HCT116 (cell line): ENCODE results near the gene UNK. TPM values are rescaled to one million over a fixed set of nuclear protein-coding genes. Genes with fewer than 3 reads are reported as not detected.

Source experiments
- ATAC-seq: fragments of 200-7000 bp; cut with Tn5 transposase; 2 replicates; pipeline ENCODE4 v1.9.1; 2020; ENCODE audit warnings: mild to moderate bottlenecking, moderate library complexity
- BruUV-seq: library from RNA; stranded (reverse); fragments of 400-500 nt; replicated peaks from 2 replicates; lab custom pipeline; 2021; lab: Mats Ljungman, UMichigan
- CTCF ChIA-PET: fragments of 300-600 bp; sonication (Branson Sonifier 250); formaldehyde crosslinking; loops from one replicate; lab custom pipeline; 2021; ENCODE audit warnings: antibody characterized with exemption; lab: Charles Lee
- POLR2A ChIA-PET: fragments of 300-600, 350-600 bp; sonication (Branson Sonifier 250); formaldehyde crosslinking; loops from one replicate; lab custom pipeline; 2021; ENCODE audit warnings: antibody characterized with exemption; lab: Charles Lee
- RAD21 ChIA-PET, 2 experiments: fragments of 300-600 bp; sonication (Branson Sonifier 250); formaldehyde crosslinking; loops; one replicate each; lab custom pipeline; 2023; ENCODE audit warnings: low total read pairs in 2 of 2; ENCODE audit not compliant: uncharacterized antibody in 2 of 2, unreplicated experiment in 2 of 2, low non-redundant PET in 1 of 2; lab: Charles Lee
- DNase-seq: peaks from one replicate; pipeline ENCODE4 v3.0.0-alpha.2; 2010; ENCODE audit warnings: low read depth, low spot score
- H2AFZ ChIP-seq: fragments of 200-600 bp; shearing (Covaris generic), sonication (generic); 2 replicates; pipeline ENCODE4 v1.6.1; 2017; ENCODE audit warnings: low read depth, mixed run types, mixed read lengths, antibody characterized with exemption, low read length; ENCODE audit not compliant: poor library complexity, severe bottlenecking
- H3K27ac ChIP-seq: 2 replicates; pipeline ENCODE4 v1.5.1; 2012; ENCODE audit warnings: low read depth, low read length
- H3K27me3 ChIP-seq: fragments of 200-600 bp; sonication (generic); 2 replicates; pipeline ENCODE4 v1.6.1; 2016; ENCODE audit warnings: mixed run types, low read length, mixed read lengths; ENCODE audit not compliant: insufficient read depth
- H3K36me3 ChIP-seq, 2 experiments: fragments of 200-500 bp in 1 of 2; fragments of 200-600 bp in 1 of 2; sonication (Bioruptor generic) in 1 of 2; sonication (generic) in 1 of 2; 2 replicates each; pipeline versions ENCODE4 v1.5.1 to v1.6.1; 2014 to 2016; ENCODE audit warnings: low read length in 2 of 2, inconsistent platforms in 1 of 2, mixed read lengths in 1 of 2, mixed run types in 1 of 2; ENCODE audit not compliant: insufficient read depth in 2 of 2, control insufficient read depth in 1 of 2
- H3K4me1 ChIP-seq, 2 experiments: fragments of 200-600 bp in 1 of 2; sonication (generic) in 1 of 2; 2 replicates each; pipeline versions ENCODE4 v1.5.1 to v1.6.1; 2012 to 2017; ENCODE audit warnings: low read length in 2 of 2, inconsistent platforms in 1 of 2, mild to moderate bottlenecking in 1 of 2, mixed read lengths in 1 of 2, mixed run types in 1 of 2, moderate library complexity in 1 of 2; ENCODE audit not compliant: insufficient read depth in 2 of 2, control insufficient read depth in 1 of 2
- H3K4me2 ChIP-seq: fragments of 200-600 bp; sonication (generic); 2 replicates; pipeline ENCODE4 v1.6.1; 2017; ENCODE audit warnings: mixed run types, low read length, mixed read lengths
- H3K4me3 ChIP-seq, 2 experiments: fragments of 200-600 bp in 1 of 2; sonication (generic) in 1 of 2; replicated peaks in 1 of 2; 2 replicates each; pipeline ENCODE4 v1.5.1; 2011 to 2016; ENCODE audit warnings: low read length in 2 of 2, control low read depth in 1 of 2, low read depth in 1 of 2, mild to moderate bottlenecking in 1 of 2, mixed read lengths in 1 of 2, mixed run types in 1 of 2
- H3K79me2 ChIP-seq: fragments of 200-600 bp; sonication (generic); 2 replicates; pipeline ENCODE4 v1.6.1; 2017; ENCODE audit warnings: mild to moderate bottlenecking, mixed run types, low read length, moderate library complexity, mixed read lengths; ENCODE audit not compliant: insufficient read depth
- H3K9ac ChIP-seq: fragments of 200-600 bp; sonication (generic); 2 replicates; pipeline ENCODE4 v1.6.1; 2016; ENCODE audit warnings: low read length, mixed read lengths
- H3K9me2 ChIP-seq: fragments of 200-600 bp; sonication (generic), shearing (Covaris generic); 2 replicates; pipeline ENCODE4 v1.6.1; 2017; ENCODE audit warnings: mixed run types, mild to moderate bottlenecking, moderate library complexity; ENCODE audit not compliant: insufficient read depth
- H3K9me3 ChIP-seq, 2 experiments: fragments of 200-500 bp in 1 of 2; fragments of 200-600 bp in 1 of 2; sonication (Bioruptor generic) in 1 of 2; sonication (generic) in 1 of 2; 2 replicates each; pipeline ENCODE4 v1.6.1; 2014 to 2017; ENCODE audit warnings: low read length in 2 of 2, mixed read lengths in 2 of 2, inconsistent platforms in 1 of 2, low read depth in 1 of 2, mild to moderate bottlenecking in 1 of 2, mixed run types in 1 of 2, moderate library complexity in 1 of 2; ENCODE audit not compliant: control insufficient read depth in 1 of 2, insufficient read depth in 1 of 2
- H4K20me1 ChIP-seq: fragments of 200-600 bp; sonication (generic), shearing (Covaris generic); 2 replicates; pipeline ENCODE4 v1.6.1; 2017; ENCODE audit warnings: mixed run types, mild to moderate bottlenecking, moderate library complexity; ENCODE audit not compliant: insufficient read depth
- CEBPB ChIP-seq: IDR thresholded peaks from 2 replicates; pipeline ENCODE4 v1.6.1; 2012; ENCODE audit warnings: low read depth
- ELF1 ChIP-seq: IDR thresholded peaks from 2 replicates; pipeline ENCODE4 v1.6.1; 2012; ENCODE audit warnings: low read depth, borderline replicate concordance
- POLR2A ChIP-seq: IDR thresholded peaks from 2 replicates; pipeline ENCODE4 v1.7.0; 2011; ENCODE audit warnings: borderline replicate concordance; ENCODE audit not compliant: insufficient read depth, insufficient read length; ENCODE audit errors: extremely low read depth
- POLR2AphosphoS5 ChIP-seq: IDR thresholded peaks from 2 replicates; pipeline ENCODE4 v1.6.1; 2011; ENCODE audit warnings: mild to moderate bottlenecking, low read depth, low read length, moderate library complexity
- intact Hi-C: fragments of 100-400 bp; cut with micrococcal nuclease; formaldehyde crosslinking; loops from 2 replicates; pipeline ENCODE4 v1.10.0; 2022
- total RNA-seq: library from RNA; stranded (reverse); gene quantifications from one replicate; pipeline ENCODE4 v1.2.1, GENCODE V29; 2021; ENCODE audit not compliant: unreplicated experiment

The UNK gene
- total RNA-seq, 1 experiment from 2014 or later: 40.6 TPM

DNA sequence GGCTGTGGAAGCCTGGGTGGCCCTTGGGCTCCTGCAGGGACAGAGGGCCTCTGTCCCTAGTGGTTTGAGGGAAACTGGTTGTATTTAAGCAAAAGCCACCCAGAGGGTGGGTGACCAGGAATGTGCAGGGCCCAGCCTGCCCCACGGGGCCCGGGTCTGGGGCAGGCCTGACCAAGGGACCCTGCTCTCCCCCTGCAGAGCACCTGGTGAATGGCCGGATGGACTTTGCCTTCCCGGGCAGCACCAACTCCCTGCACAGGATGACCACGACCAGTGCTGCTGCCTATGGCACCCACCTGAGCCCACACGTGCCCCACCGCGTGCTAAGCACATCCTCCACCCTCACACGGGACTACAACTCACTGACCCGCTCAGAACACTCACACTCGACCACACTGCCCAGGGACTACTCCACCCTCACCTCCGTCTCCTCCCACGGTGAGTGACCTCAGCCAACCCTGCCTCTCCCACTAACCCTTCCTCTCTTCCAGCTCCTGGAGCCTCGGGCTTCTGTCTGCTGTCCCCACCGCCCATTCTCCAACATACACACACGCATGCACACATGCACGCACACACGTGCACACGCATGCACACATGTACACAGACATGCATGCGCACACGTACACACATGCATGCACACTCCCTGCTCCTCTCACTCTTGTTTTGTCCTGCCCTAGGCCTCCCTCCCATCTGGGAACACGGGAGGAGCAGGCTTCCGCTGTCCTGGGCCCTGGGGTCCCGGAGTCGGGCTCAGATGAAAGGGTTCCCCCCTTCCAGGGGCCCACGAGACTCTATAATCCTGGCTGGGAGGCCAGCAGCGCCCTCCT is 30.0 kb upstream of the UNK start:
- H3K4me1 ChIP-seq: peaks cover 0 to 6% of the 10 kb centered on the region in 2 experiments; a peak in 1 of 4 replicates
- H3K36me3 ChIP-seq: peaks cover 26 to 78% of the 10 kb centered on the region in 2 experiments
- ChIA-PET CTCF (no interaction called here), RAD21 (no interaction called here), POLR2A (no interaction called here)
- peak; percentile 32; the same call in 1 of the 2 replicates for TF ChIP-seq POLR2AphosphoS5
- TF ChIP-seq POLR2A: no peak
- intact Hi-C loops: loop anchor here (10.0 kb wide), 1 partner anchor 330 kb away; no protein-coding TSS in a partner anchor
- no peaks in the 10 kb centered on the region for H3K27me3 ChIP-seq
- no peaks in the 10 kb centered on the region for H4K20me1 ChIP-seq
- no peak overlapping the region for H3K4me2 ChIP-seq
- H3K9ac ChIP-seq: no peak overlapping the region
- H3K4me3 ChIP-seq: no peak overlapping the region
- H3K79me2 ChIP-seq: no peaks in the 10 kb centered on the region
- H2AFZ ChIP-seq: no peak overlapping the region
- H3K9me3 ChIP-seq: no peaks in the 10 kb centered on the region
- no peaks in the 10 kb centered on the region for H3K9me2 ChIP-seq
- no TSS peak for BruUV-seq
- peak overlapping the region; percentile 26; the same call in 1 of the 2 replicates for H3K27ac ChIP-seq
- ATAC-seq: no peak
- DNase-seq: no peak

DNA sequence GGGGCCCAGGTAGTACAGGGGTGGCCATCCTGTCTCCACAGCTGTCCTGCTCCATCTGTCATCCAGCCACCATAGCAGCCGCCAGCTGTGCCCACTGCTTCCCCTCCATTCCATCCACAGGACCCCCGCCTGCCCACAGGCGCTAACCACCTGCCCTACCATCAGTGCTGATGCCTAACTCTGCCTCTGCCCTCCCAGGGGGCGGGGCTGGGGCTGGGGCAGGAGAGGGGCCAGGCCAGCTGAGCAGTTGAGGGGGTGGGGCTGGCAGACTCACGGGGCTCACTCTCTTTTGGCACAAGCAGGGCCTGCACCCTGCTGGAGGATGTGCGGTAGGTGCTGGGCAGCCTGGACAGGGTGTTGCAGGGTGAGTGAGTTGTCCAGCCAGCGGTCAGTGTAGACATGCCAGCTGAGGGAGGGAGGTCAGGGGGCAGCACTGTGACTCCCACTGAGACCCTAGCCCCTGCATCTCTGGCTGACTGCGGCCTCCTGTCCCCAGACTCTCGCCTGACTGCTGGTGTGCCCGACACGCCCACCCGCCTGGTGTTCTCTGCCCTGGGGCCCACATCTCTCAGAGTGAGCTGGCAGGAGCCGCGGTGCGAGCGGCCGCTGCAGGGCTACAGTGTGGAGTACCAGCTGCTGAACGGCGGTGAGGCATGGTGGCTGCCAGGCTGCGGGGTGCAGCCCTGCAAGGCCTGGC is 29.3 kb upstream of the UNK start:
- Histone ChIP-seq H3K4me2 (no peak overlapping the region), H3K27ac (no peak overlapping the region; the same call in 1 of the 2 replicates), H3K9me3 (no peaks in the 10 kb centered on the region), H3K79me2 (no peaks in the 10 kb centered on the region), H3K4me1 (peaks cover 0 to 6% of the 10 kb centered on the region in 2 experiments; a peak in 1 of 4 replicates), H3K27me3 (no peaks in the 10 kb centered on the region), H4K20me1 (no peaks in the 10 kb centered on the region), H3K9me2 (no peaks in the 10 kb centered on the region), H3K9ac (no peak overlapping the region), H3K36me3 (peaks cover 20 to 73% of the 10 kb centered on the region in 2 experiments), H2AFZ (no peak overlapping the region), H3K4me3 (no peak overlapping the region)
- DNase-seq: no peak
- peak; percentile 11 for ATAC-seq
- ChIA-PET POLR2A (no interaction called here), CTCF (interaction anchor here (1.0 kb wide), 1 partner anchor 154 kb away, joined by 3 read pairs; no protein-coding TSS in a partner anchor), RAD21 (no interaction called here)
- no TSS peak for BruUV-seq
- intact Hi-C loops: loop anchor here (10.0 kb wide), 1 partner anchor 331 kb away; no protein-coding TSS in a partner anchor
- no peak for TF ChIP-seq ELF1
- no peak for TF ChIP-seq CEBPB
- TF ChIP-seq POLR2AphosphoS5: peak; percentile 42
